ENCODE data around the gene C6orf163.

C6orf163 gene

GRCh38 chr6:87336367-87336766 is 8.2 kb upstream of the C6orf163 start:
- POLR2A ChIA-PET, result no interaction called here
- no peak for TF ChIP-seq CTCF (IDR thresholded peaks at IDR 0.05; ENCODE audit: insufficient read depth, low read length, missing control alignments)
- no peak for DNase-seq (ENCODE audit: low read depth, low spot score)

GRCh38 chr6:87340230-87340629 is 4.4 kb upstream of the C6orf163 start:
- DNase-seq (ENCODE audit: low read depth, low spot score), result no peak
- CTCF ChIA-PET, result interaction anchor here (1.1 kb wide), 1 partner anchor 10 kb away, joined by 3 read pairs; no protein-coding TSS in a partner anchor
- POLR2A ChIA-PET, result no interaction called here
- no peak for TF ChIP-seq CTCF (IDR thresholded peaks at IDR 0.05; ENCODE audit: insufficient read depth, low read length, missing control alignments)
- H3K4me3 ChIP-seq (ENCODE audit: low read depth, low read length), result no peak overlapping the region

More at GRCh38 chr6:87336367-87336766, 8.2 kb upstream of the C6orf163 start:
- CTCF ChIA-PET, result interaction anchor here (1.0 kb wide), 1 partner anchor 57 kb away, joined by 3 read pairs; no protein-coding TSS in a partner anchor
- H3K4me3 ChIP-seq (ENCODE audit: low read depth, low read length), result no peak overlapping the region

GRCh38 chr6:87341158-87341557 is 3.5 kb upstream of the C6orf163 start:
- no peak for TF ChIP-seq CTCF (IDR thresholded peaks at IDR 0.05; ENCODE audit: insufficient read depth, low read length, missing control alignments)
- ChIA-PET POLR2A (no interaction called here), CTCF (no interaction called here)
- DNase-seq (ENCODE audit: low read depth, low spot score), result no peak
- no peak overlapping the region for H3K4me3 ChIP-seq (ENCODE audit: low read depth, low read length)

- no peak for DNase-seq (ENCODE audit: low read depth, low spot score)
- no peak for TF ChIP-seq CTCF (IDR thresholded peaks at IDR 0.05; ENCODE audit: insufficient read depth, low read length, missing control alignments)
- ChIA-PET POLR2A (no interaction called here), CTCF (interaction anchor here (1.0 kb wide), 1 partner anchor 20 kb away, joined by 4 read pairs; no protein-coding TSS in a partner anchor)
- no peak overlapping the region for H3K4me3 ChIP-seq (ENCODE audit: low read depth, low read length)
Measured at GRCh38 chr6:87341899-87342298, 2.7 kb upstream of the C6orf163 start.

GRCh38 chr6:87342829-87343228 is 1.8 kb upstream of the C6orf163 start:
- ChIA-PET CTCF (interaction anchor here (1.0 kb wide), 2 partner anchors 21 to 51 kb away, joined by 3 to 4 read pairs; no protein-coding TSS in a partner anchor), POLR2A (no interaction called here)
- no peak for TF ChIP-seq CTCF (IDR thresholded peaks at IDR 0.05; ENCODE audit: insufficient read depth, low read length, missing control alignments)
- no peak for DNase-seq (ENCODE audit: low read depth, low spot score)
- H3K4me3 ChIP-seq (ENCODE audit: low read depth, low read length), result no peak overlapping the region

- ChIA-PET CTCF (interaction anchor here (1.2 kb wide), 1 partner anchor 207 kb away, joined by 3 read pairs; no protein-coding TSS in a partner anchor), POLR2A (no interaction called here)
- H3K4me3 ChIP-seq (ENCODE audit: low read depth, low read length), result no peak overlapping the region
- DNase-seq (ENCODE audit: low read depth, low spot score), result no peak
- TF ChIP-seq CTCF (IDR thresholded peaks at IDR 0.05; ENCODE audit: insufficient read depth, low read length, missing control alignments), result no peak
Measured at GRCh38 chr6:87346700-87347099, 2.1 kb downstream of the C6orf163 start.

Data from AG04449 (cell line).